CD4-positive, CD25-positive, alpha-beta regulatory T cell (primary cell): ENCODE data around the gene PPIP5K1. TPM values are rescaled to one million over a fixed set of nuclear protein-coding genes. Genes with fewer than 3 reads are reported as not detected.

Source experiments
- ATAC-seq, 2 donors: fragments of 150-1000 bp; cut with Tn5 transposase; one replicate each; pipeline ENCODE4 v1.10.0; 2021; ENCODE audit warnings: low read depth in 2 of 2, moderate number of reproducible peaks in 2 of 2, moderate library complexity in 1 of 2
- DNase-seq, 3 donors: peaks; one replicate each; pipeline versions ENCODE4 v3.0.0 to v3.0.0-alpha.2; 2012 to 2022; ENCODE audit warnings: mixed read lengths in 1 of 3
- H3K27ac ChIP-seq: one replicate; pipeline ENCODE4 v1.7.0; 2013; ENCODE audit warnings: mild to moderate bottlenecking, low read length; ENCODE audit not compliant: insufficient read depth, poor library complexity, severe bottlenecking
- H3K27me3 ChIP-seq: one replicate; pipeline ENCODE4 v1.7.0; 2013; ENCODE audit warnings: low read length; ENCODE audit not compliant: control insufficient read depth, insufficient read depth
- H3K36me3 ChIP-seq: one replicate; pipeline ENCODE4 v1.7.0; 2013; ENCODE audit warnings: mild to moderate bottlenecking, low read length, moderate library complexity; ENCODE audit not compliant: control insufficient read depth, insufficient read depth
- H3K4me1 ChIP-seq: 2 replicates; pipeline ENCODE4 v1.7.0; 2013; ENCODE audit warnings: mild to moderate bottlenecking, low read length; ENCODE audit not compliant: insufficient read depth, control insufficient read depth, poor library complexity, severe bottlenecking
- H3K4me3 ChIP-seq: one replicate; pipeline ENCODE4 v1.7.0; 2013; ENCODE audit warnings: low read depth, mild to moderate bottlenecking, low read length, moderate library complexity
- H3K9me3 ChIP-seq, 2 experiments: 1 replicate in 1 of 2; 2 replicates in 1 of 2; pipeline ENCODE4 v1.7.0; 2013; ENCODE audit warnings: low read length in 2 of 2, mild to moderate bottlenecking in 1 of 2, moderate library complexity in 1 of 2; ENCODE audit not compliant: control insufficient read depth in 2 of 2
- H3K27ac Mint-ChIP-seq, 3 donors: one replicate each; pipeline ENCODE4 v1.8.0; 2020 to 2022; ENCODE audit warnings: mild to moderate bottlenecking in 3 of 3, mixed read lengths in 3 of 3, moderate library complexity in 2 of 3
- H3K27me3 Mint-ChIP-seq: one replicate; pipeline ENCODE4 v1.8.0; 2022; ENCODE audit warnings: mild to moderate bottlenecking, mixed read lengths
- H3K36me3 Mint-ChIP-seq: one replicate; pipeline ENCODE4 v1.8.0; 2020; ENCODE audit warnings: mixed read lengths
- H3K4me1 Mint-ChIP-seq, 4 donors: one replicate each; pipeline ENCODE4 v1.8.0; 2020 to 2022; ENCODE audit warnings: mixed read lengths in 4 of 4, mild to moderate bottlenecking in 1 of 4
- H3K4me3 Mint-ChIP-seq, 4 donors: one replicate each; pipeline ENCODE4 v1.8.0; 2020 to 2022; ENCODE audit warnings: mild to moderate bottlenecking in 4 of 4, mixed read lengths in 4 of 4, moderate library complexity in 3 of 4
- H3K9me3 Mint-ChIP-seq, 7 donors: one replicate each; pipeline ENCODE4 v1.8.0; 2020 to 2022; ENCODE audit warnings: mixed read lengths in 7 of 7, mild to moderate bottlenecking in 3 of 7, moderate library complexity in 2 of 7
- polyA plus RNA-seq, 4 donors: library from polyadenylated mRNA; unstranded; fragments of 300-500 nt; fragmentation: Illumina TruSeq; gene quantifications; one replicate each; pipeline ENCODE4 v1.2.3, GENCODE V29; 2021
- total RNA-seq: library from RNA; stranded (reverse); gene quantifications from one replicate; pipeline ENCODE4 v1.2.3, GENCODE V29; 2022

Gene PPIP5K1
- total and polyA plus RNA-seq, 5 donors from 2014 or later, result 4.3 to 34.0 (median 6.2) TPM

DNA sequence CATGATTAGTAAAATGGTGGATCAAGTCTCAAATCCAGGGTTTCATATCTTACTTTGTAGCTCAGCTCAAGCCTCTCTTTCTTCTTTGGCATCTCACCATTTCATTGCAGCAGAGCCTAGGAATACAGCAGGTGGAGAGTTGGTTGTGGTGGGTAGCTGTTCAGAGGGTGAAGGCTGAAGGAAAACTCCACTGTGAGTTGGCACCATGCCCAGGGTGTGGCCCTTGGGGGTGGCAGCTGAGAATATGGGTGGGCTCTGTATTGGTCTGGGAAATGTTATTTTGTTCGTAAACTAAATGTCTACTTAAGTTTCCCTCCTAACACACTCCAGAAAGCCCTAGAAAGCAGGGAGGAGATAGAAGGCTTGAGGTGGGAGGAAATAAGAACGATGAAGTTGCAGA lies 74.3 kb downstream of the PPIP5K1 start:
- Histone ChIP-seq H3K36me3 (no peaks in the 10 kb centered on the region), H3K9me3 (no peaks in the 10 kb centered on the region), H3K4me1 (peaks cover 15% of the 10 kb centered on the region), H3K27me3 (peaks cover 7% of the 10 kb centered on the region), H3K27ac (no peak overlapping the region), H3K4me3 (no peak overlapping the region)
- Mint-ChIP-seq H3K4me1 (peaks cover 0 to 41% (median 20%) of the 10 kb centered on the region in 4 donors), H3K4me3 (no peak overlapping the region), H3K27ac (no peak overlapping the region), H3K27me3 (peaks cover 39% of the 10 kb centered on the region), H3K36me3 (no peaks in the 10 kb centered on the region), H3K9me3 (peaks cover 0 to 2% (median 0%) of the 10 kb centered on the region in 7 donors)
- DNase-seq (no peak), ATAC-seq (no peak)

DNA sequence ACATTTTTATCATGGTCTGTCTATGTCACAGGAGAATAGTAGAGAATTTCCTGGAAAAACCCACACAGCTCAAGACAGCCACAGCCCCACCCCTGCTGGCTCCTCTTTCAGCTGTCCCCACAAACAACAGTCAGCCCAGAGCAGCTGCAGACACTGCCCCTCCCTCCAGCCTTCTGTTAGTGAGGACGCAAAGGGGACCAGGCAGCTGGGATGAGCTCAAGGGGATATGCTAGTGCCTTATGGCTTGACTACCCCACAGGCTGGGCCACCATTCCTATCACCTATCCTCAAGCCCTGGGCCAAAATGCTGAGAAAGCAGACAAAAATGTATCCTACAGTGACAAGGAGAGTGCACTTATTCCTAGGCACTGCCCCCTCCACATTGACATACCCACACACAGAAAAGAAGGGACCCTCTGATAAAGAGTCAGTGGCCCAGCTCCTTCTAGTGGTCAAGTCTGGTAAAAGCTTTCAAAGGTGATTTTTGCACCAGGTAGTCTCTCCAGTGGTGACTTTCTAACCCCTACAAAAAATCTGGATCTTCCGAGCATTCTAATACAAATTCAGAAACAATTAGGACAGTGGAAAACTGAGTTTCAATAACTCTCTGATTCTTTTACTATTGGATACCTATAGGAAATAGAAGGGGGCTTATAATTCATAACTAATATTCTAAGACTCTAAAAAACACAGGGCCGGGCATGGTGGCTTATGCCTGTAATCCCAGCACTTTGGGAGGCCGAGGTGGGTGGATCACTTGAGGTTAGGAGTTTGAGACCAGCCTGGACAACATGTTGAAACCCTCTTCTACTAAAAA lies 75.6 kb downstream of the PPIP5K1 start:
- ATAC-seq (no peak), DNase-seq (peak in 2 of 3 donors; percentile 32 to 81)
- Mint-ChIP-seq H3K9me3 (peaks cover 0 to 2% (median 0%) of the 10 kb centered on the region in 7 donors), H3K36me3 (no peaks in the 10 kb centered on the region), H3K27me3 (peaks cover 36% of the 10 kb centered on the region), H3K4me1 (peaks cover 0 to 52% (median 28%) of the 10 kb centered on the region in 4 donors), H3K27ac (no peak overlapping the region), H3K4me3 (peak overlapping the region in 1 of 4 donors; percentile 22)
- Histone ChIP-seq H3K27me3 (peaks cover 7% of the 10 kb centered on the region), H3K9me3 (no peaks in the 10 kb centered on the region), H3K27ac (no peak overlapping the region), H3K4me3 (no peak overlapping the region), H3K36me3 (no peaks in the 10 kb centered on the region), H3K4me1 (peaks cover 25% of the 10 kb centered on the region)

DNA sequence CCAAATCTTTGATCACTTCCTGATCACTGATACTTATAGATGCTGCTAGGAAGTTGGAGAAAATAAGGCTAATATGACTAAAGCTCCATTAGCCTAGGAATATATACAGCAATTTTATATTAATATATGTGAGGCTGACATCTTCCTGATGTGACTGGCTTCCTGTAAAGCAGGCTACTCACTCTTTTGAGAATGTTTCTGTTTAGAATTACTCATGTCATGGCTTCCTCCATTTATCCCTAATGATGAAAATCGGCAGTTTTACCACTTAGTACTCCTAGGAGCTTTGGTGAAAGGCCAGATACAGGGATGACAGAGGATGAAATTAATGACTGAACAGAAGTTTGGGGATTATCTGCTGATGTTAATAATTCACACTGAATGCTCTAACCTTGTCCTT lies 76.5 kb downstream of the PPIP5K1 start:
- Mint-ChIP-seq H3K27ac (no peak overlapping the region), H3K4me3 (peak overlapping the region in 1 of 4 donors; percentile 44), H3K9me3 (no peaks in the 10 kb centered on the region), H3K27me3 (peaks cover 31% of the 10 kb centered on the region), H3K36me3 (no peaks in the 10 kb centered on the region), H3K4me1 (peaks cover 0 to 50% (median 28%) of the 10 kb centered on the region in 4 donors)
- Histone ChIP-seq H3K4me1 (peaks cover 26% of the 10 kb centered on the region), H3K4me3 (no peak overlapping the region), H3K9me3 (no peaks in the 10 kb centered on the region), H3K27me3 (peaks cover 5% of the 10 kb centered on the region), H3K36me3 (no peaks in the 10 kb centered on the region), H3K27ac (no peak overlapping the region)
- ATAC-seq (no peak), DNase-seq (no peak)

DNA sequence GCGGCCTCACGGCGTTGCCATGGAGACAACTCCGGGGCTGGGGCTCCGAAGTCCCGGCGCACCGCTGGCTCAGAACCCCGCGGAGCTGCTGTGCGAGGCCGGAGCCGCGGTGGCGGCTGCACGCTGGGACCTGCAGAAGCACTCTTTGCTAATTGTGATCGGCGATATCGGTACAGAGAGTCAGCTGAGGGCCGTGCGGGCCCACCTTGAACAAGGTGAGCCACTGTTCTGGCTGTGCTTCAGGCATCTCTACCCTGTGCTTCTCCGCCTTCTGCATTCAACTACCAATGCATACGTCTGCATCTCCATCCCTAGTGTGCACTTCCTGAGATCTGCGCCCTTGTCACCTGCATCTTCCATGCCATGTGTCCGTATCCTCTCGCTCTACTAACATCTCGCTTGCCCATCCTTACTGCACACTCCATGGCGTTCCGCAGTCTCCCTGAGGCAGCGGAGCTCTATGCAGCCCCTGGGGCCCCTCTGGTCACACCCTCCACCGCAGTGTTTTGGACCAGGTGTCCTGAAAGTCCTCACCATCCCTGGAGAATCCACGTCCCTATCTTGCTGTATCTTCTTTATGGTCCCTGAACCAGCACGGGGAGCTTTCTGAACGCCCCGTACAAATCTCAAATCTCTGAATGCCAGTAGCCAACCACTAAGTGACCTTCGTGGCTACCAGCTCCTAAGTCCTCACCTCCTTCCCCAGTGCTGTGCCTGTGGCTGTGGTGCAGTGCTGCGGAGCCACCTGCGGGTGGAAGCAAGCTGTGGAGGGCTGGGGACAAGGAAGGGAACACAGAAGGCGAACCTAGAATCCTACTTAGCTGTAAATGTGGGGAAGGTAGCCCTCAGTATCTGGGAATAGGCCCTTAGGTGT lies 78.8 kb downstream of the PPIP5K1 start:
- Histone ChIP-seq H3K9me3 (no peaks in the 10 kb centered on the region), H3K27ac (peak overlapping the region; percentile 14), H3K4me1 (peaks cover 26% of the 10 kb centered on the region), H3K36me3 (no peaks in the 10 kb centered on the region), H3K27me3 (peaks cover 2% of the 10 kb centered on the region), H3K4me3 (peak overlapping the region; percentile 86)
- Mint-ChIP-seq H3K4me1 (peaks cover 0 to 40% (median 28%) of the 10 kb centered on the region in 4 donors), H3K27me3 (peaks cover 16% of the 10 kb centered on the region), H3K27ac (peak overlapping the region; percentile 83 to 98 (median 97)), H3K9me3 (no peaks in the 10 kb centered on the region), H3K4me3 (peak overlapping the region; percentile 91 to 97 (median 94)), H3K36me3 (no peaks in the 10 kb centered on the region)
- ATAC-seq (no peak), DNase-seq (peak in 1 of 3 donors; percentile 50)

GRCh38 chr15:43510200-43511011 lies 79.6 kb downstream of the PPIP5K1 start:
- Mint-ChIP-seq H3K4me3 (peak overlapping the region; percentile 91 to 97 (median 94)), H3K27ac (peak overlapping the region; percentile 97 to 98 (median 97)), H3K4me1 (peaks cover 0 to 40% (median 30%) of the 10 kb centered on the region in 4 donors), H3K36me3 (no peaks in the 10 kb centered on the region), H3K27me3 (peaks cover 10% of the 10 kb centered on the region), H3K9me3 (no peaks in the 10 kb centered on the region)
- peaks cover 26% of the 10 kb centered on the region for H3K4me1 ChIP-seq
- ATAC-seq (peak; percentile 93), DNase-seq (peak; percentile 94 to 99 (median 96))
- H3K36me3 ChIP-seq, result no peaks in the 10 kb centered on the region
- H3K27me3 ChIP-seq, result no peaks in the 10 kb centered on the region
- peak overlapping the region; percentile 87 for H3K4me3 ChIP-seq
- no peaks in the 10 kb centered on the region for H3K9me3 ChIP-seq
- peak overlapping the region; percentile 75 for H3K27ac ChIP-seq

DNA sequence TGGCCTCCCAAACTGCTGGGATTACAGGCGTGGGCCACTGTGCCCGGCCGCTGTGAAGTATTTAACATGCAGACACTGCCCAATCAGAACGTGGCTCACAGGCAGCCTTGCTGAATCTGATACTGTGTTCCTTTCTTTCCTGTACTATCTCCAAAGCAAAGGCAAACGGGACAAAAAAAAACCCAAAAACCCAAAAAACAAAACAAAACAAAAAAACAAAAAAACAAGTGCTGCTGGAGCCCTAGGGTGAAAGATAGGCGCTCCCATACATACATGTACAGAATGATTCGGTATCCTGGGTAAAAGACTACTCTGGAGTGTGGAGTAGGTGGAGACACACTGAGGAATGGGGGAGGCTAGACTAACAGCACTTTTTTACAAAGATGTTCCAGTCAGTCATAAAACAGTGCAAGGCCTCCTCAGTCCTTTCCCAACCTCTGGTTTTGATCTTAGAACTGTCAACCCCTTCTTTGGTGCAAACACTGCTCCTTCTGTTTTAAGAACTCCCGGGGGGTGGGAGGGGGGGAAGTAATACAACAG lies 80.3 kb downstream of the PPIP5K1 start:
- H3K4me3 Mint-ChIP-seq, result peak overlapping the region; percentile 84 to 97 (median 94)
- peak overlapping the region; percentile 75 for H3K27ac ChIP-seq
- no peaks in the 10 kb centered on the region for H3K9me3 ChIP-seq
- peaks cover 9% of the 10 kb centered on the region for H3K27me3 Mint-ChIP-seq
- ATAC-seq, result no peak
- no peak for DNase-seq
- H3K4me1 Mint-ChIP-seq, result peaks cover 0 to 40% (median 30%) of the 10 kb centered on the region in 4 donors
- no peaks in the 10 kb centered on the region for H3K36me3 Mint-ChIP-seq
- H3K27me3 ChIP-seq, result no peaks in the 10 kb centered on the region
- peak overlapping the region; percentile 97 to 98 (median 97) for H3K27ac Mint-ChIP-seq
- H3K4me3 ChIP-seq, result peak overlapping the region; percentile 87
- H3K36me3 ChIP-seq, result no peaks in the 10 kb centered on the region
- peaks cover 26% of the 10 kb centered on the region for H3K4me1 ChIP-seq
- no peaks in the 10 kb centered on the region for H3K9me3 Mint-ChIP-seq
